ENCODE measurements around the gene MFAP1. TPM values are rescaled to one million over a fixed set of nuclear protein-coding genes. Genes with fewer than 3 reads are reported as not detected.
"Not testable (repeated sequence)": the region's sequence is repeated elsewhere in the genome, so short reads cannot be mapped to it uniquely, and the experiment has no call there.

Gene MFAP1
- total RNA-seq, 6 experiments from 2014 or later = 6.7 to 11.9 (median 8.1) TPM

GRCh38 chr15:43808960-43809678 is 15.4 kb downstream of the MFAP1 start:
- H3K9me3 ChIP-seq = no peaks in the 10 kb centered on the region
- H3K27ac ChIP-seq = no peak overlapping the region
- no peaks in the 10 kb centered on the region for H3K4me1 ChIP-seq
- H3K36me3 ChIP-seq = peaks cover 9 to 79% (median 44%) of the 10 kb centered on the region in 4 donors
- H3K4me3 ChIP-seq = no peak overlapping the region
- 77% methylated on average over 6 of the region's 6 CpGs for WGBS (ENCODE audit: insufficient coverage, low coverage, low lambda C conversion rate, missing lambda C conversion rate)
- no peak for DNase-seq
- TF ChIP-seq POLR2A (IDR thresholded peaks at IDR 0.05) (no peak), CTCF (IDR thresholded peaks at IDR 0.05) (no peak)
- peak in 2 of 4 donors; percentile 38 to 50 for ATAC-seq
- intact Hi-C loops (cut with DNase I) = no loop called here
- H3K27me3 ChIP-seq = no peaks in the 10 kb centered on the region

GRCh38 chr15:43808435-43808950 is 16.0 kb downstream of the MFAP1 start:
- no peak for DNase-seq
- Histone ChIP-seq H3K4me3 (no peak overlapping the region), H3K27me3 (no peaks in the 10 kb centered on the region), H3K4me1 (no peaks in the 10 kb centered on the region), H3K36me3 (peaks cover 9 to 73% (median 40%) of the 10 kb centered on the region in 4 donors), H3K27ac (no peak overlapping the region), H3K9me3 (no peaks in the 10 kb centered on the region)
- TF ChIP-seq POLR2A (IDR thresholded peaks at IDR 0.05) = no peak
- TF ChIP-seq CTCF (IDR thresholded peaks at IDR 0.05) = no peak
- 86% methylated on average over 5 of the region's 5 CpGs for WGBS (ENCODE audit: insufficient coverage, low coverage, low lambda C conversion rate, missing lambda C conversion rate)
- ATAC-seq = no peak
- intact Hi-C loops (cut with DNase I) = no loop called here

GRCh38 chr15:43802676-43803075 is 21.8 kb downstream of the MFAP1 start:
- intact Hi-C loops (cut with DNase I); H3K9me3 ChIP-seq; H3K4me1 ChIP-seq; H3K27me3 ChIP-seq; H3K4me3 ChIP-seq; H3K27ac ChIP-seq; DNase-seq; ATAC-seq: not testable (repeated sequence)
- 94% methylated on average over 7 of the region's 7 CpGs for WGBS (ENCODE audit: insufficient coverage, low coverage, low lambda C conversion rate, missing lambda C conversion rate)
- H3K36me3 ChIP-seq = peaks cover 0 to 38% (median 23%) of the 10 kb centered on the region in 4 donors

- TF ChIP-seq POLR2A (IDR thresholded peaks at IDR 0.05) = peak; percentile 57
- no peak for TF ChIP-seq CTCF (IDR thresholded peaks at IDR 0.05)
- peak; percentile 93 to 97 (median 94) for ATAC-seq
- intact Hi-C loops (cut with DNase I) = no loop called here
- peak; percentile 93 to 96 (median 95) for DNase-seq
- peak within 1 kb of the TSS; percentile 95 to 99 (median 97) for H3K27ac ChIP-seq
- peaks cover 0 to 28% (median 13%) of the 10 kb centered on the region in 4 donors for H3K36me3 ChIP-seq
- H3K4me3 ChIP-seq = peak within 1 kb of the TSS; percentile 81 to 86 (median 85)
- WGBS (ENCODE audit: insufficient coverage, low coverage, low lambda C conversion rate, missing lambda C conversion rate) = 13% methylated on average over 26 of the region's 44 CpGs
- H3K27me3 ChIP-seq = no peaks in the 10 kb centered on the region
- H3K9me3 ChIP-seq = no peaks in the 10 kb centered on the region
- peaks cover 0 to 8% (median 2%) of the 10 kb centered on the region in 4 donors for H3K4me1 ChIP-seq
Observed at GRCh38 chr15:43800286-43801141, 24.0 kb downstream of the MFAP1 start, which contains the start of gene HYPK. TSS of gene HYPK (plus strand) at chr15:43800599. CDS start at chr15:43800623, 24 bp downstream.

Data from right lobe of liver (tissue), 6 donors.